Keratinocyte (primary cell): ENCODE data around the gene DCUN1D1. TPM values are rescaled to one million over a fixed set of nuclear protein-coding genes. Genes with fewer than 3 reads are reported as not detected.

ENCODE experiments used
- DNase-seq: peaks from one replicate; pipeline ENCODE4 v3.0.0-alpha.2; 2011; ENCODE audit warnings: low read depth, missing footprints, low spot score
- FAIRE-seq: peaks from 2 replicates; lab custom pipeline; 2011; peaks lifted over from hg19 to GRCh38; lab: Jason Lieb, UNC
- H2AFZ ChIP-seq: 2 replicates; pipeline ENCODE4 v1.6.0; 2012; ENCODE audit warnings: low read length, control low read depth, inconsistent platforms; ENCODE audit not compliant: control insufficient read depth
- H3K27ac ChIP-seq: 2 replicates; pipeline ENCODE4 v1.5.1; 2011; ENCODE audit warnings: low read length; ENCODE audit not compliant: control insufficient read depth, insufficient read depth
- H3K27me3 ChIP-seq: 3 replicates; pipeline ENCODE4 v1.6.0; 2011; ENCODE audit warnings: low read length; ENCODE audit not compliant: control insufficient read depth, insufficient read depth; ENCODE audit errors: extremely low read depth
- H3K36me3 ChIP-seq, 2 experiments: 2 replicates in 1 of 2; 3 replicates in 1 of 2; pipeline ENCODE4 v1.5.1; 2011; ENCODE audit warnings: low read length in 2 of 2, mild to moderate bottlenecking in 1 of 2; ENCODE audit not compliant: control insufficient read depth in 2 of 2, insufficient read depth in 2 of 2; ENCODE audit errors: extremely low read depth in 1 of 2
- H3K4me1 ChIP-seq: 3 replicates; pipeline ENCODE4 v1.5.1; 2011; ENCODE audit warnings: low read length; ENCODE audit not compliant: control insufficient read depth, insufficient read depth; ENCODE audit errors: extremely low read depth
- H3K4me2 ChIP-seq: 3 replicates; pipeline ENCODE4 v1.6.0; 2011; ENCODE audit warnings: low read depth, low read length; ENCODE audit not compliant: control insufficient read depth, insufficient read depth; ENCODE audit errors: extremely low read depth
- H3K4me3 ChIP-seq, 3 experiments: fragments of 200-600 bp in 1 of 3; sonication (generic) in 1 of 3; 2 replicates in 2 of 3; 3 replicates in 1 of 3; pipeline ENCODE4 v1.5.1; 2011 to 2016; ENCODE audit warnings: low read length in 3 of 3, mild to moderate bottlenecking in 3 of 3, control low read depth in 2 of 3, inconsistent platforms in 1 of 3, low read depth in 1 of 3, mixed read lengths in 1 of 3, mixed run types in 1 of 3, moderate library complexity in 1 of 3; ENCODE audit not compliant: control insufficient read depth in 2 of 3, insufficient read depth in 2 of 3; ENCODE audit errors: extremely low read depth in 1 of 3
- H3K79me2 ChIP-seq: 2 replicates; pipeline ENCODE4 v1.6.0; 2012; ENCODE audit warnings: low read length; ENCODE audit not compliant: control insufficient read depth, insufficient read depth
- H3K9ac ChIP-seq: 3 replicates; pipeline ENCODE4 v1.6.0; 2011; ENCODE audit warnings: low read length; ENCODE audit not compliant: control insufficient read depth, insufficient read depth; ENCODE audit errors: extremely low read depth
- H3K9me1 ChIP-seq: 3 replicates; pipeline ENCODE4 v1.6.0; 2011; ENCODE audit warnings: low read length; ENCODE audit not compliant: control insufficient read depth, insufficient read depth; ENCODE audit errors: extremely low read depth
- H3K9me3 ChIP-seq: 2 replicates; pipeline ENCODE4 v1.5.1; 2012; ENCODE audit warnings: low read depth, low read length; ENCODE audit not compliant: control insufficient read depth
- H4K20me1 ChIP-seq: 3 replicates; pipeline ENCODE4 v1.6.0; 2011; ENCODE audit warnings: low read length; ENCODE audit not compliant: control insufficient read depth, insufficient read depth; ENCODE audit errors: extremely low read depth
- EZH2 ChIP-seq: IDR thresholded peaks from one replicate; pipeline ENCODE4 v1.6.1; 2012; ENCODE audit warnings: inconsistent platforms, mild to moderate bottlenecking, low read length, moderate library complexity
- dilution Hi-C: fragments of 300-500 bp; cut with MboI; formaldehyde crosslinking; loops from one replicate; pipeline ENCODE4 v1.7.0; 2020; ENCODE audit warnings: low sequenced_read_pairs; ENCODE audit not compliant: extremely low pct_ligation_motif_present
- polyA plus RNA-seq, 5 experiments: library from polyadenylated mRNA; depleted of rRNA in 3 of 5; stranded (reverse) in 3 of 5; stranded (forward) in 1 of 5; unstranded in 1 of 5; fragments of >200 nt; gene quantifications; 1 replicate in 1 of 5; 2 replicates in 3 of 5; 3 replicates in 1 of 5; pipeline versions ENCODE4 v1.2.1 to v1.2.3, GENCODE V29; 2011 to 2012; ENCODE audit warnings: missing spikeins in 2 of 5, low read depth in 1 of 5, low replicate concordance in 1 of 5
- TF ChIP-seq, protein P1 (sequence below), 3 experiments: IDR thresholded peaks in 1 of 3; conservative IDR thresholded peaks in 1 of 3; optimal IDR thresholded peaks in 1 of 3; 2 replicates in 2 of 3; 3 replicates in 1 of 3; pipeline versions ENCODE3 to v1.5.1; 2011; ENCODE audit warnings: low read length in 3 of 3, mild to moderate bottlenecking in 3 of 3, moderate library complexity in 2 of 3, control low read depth in 1 of 3, inconsistent platforms in 1 of 3; ENCODE audit not compliant: insufficient read depth in 2 of 3; ENCODE audit errors: extremely low read depth in 1 of 3

DCUN1D1 gene
- polyA plus RNA-seq, 1 donor (not counting 4 experiments of a cell fraction or from before 2014, with no cell fraction given): 30.1 TPM

DNA sequence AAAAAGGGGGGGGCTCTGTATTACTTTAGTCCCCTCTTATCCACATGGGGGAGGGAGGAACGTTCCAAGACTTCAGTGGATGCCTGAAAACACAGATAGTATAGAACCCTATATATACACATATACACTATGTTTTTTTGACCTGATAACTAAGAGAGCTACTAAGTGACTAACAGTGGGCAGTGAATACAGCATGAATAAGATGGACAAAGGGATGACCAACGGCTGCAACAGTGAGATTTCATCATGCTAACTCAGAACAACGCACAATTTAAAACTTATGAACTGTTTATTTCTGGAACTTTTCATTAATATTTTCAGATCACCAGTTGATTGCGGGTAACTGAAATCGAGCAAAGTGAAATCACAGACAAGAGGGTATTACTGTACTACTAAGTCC lies 7.3 kb downstream of the DCUN1D1 start:
- H3K9me3 ChIP-seq: no peaks in the 10 kb centered on the region
- no peaks in the 10 kb centered on the region for H3K36me3 ChIP-seq
- no peak overlapping the region for H3K4me3 ChIP-seq
- H4K20me1 ChIP-seq: peaks cover 6% of the 10 kb centered on the region
- TF ChIP-seq, protein P1, sequence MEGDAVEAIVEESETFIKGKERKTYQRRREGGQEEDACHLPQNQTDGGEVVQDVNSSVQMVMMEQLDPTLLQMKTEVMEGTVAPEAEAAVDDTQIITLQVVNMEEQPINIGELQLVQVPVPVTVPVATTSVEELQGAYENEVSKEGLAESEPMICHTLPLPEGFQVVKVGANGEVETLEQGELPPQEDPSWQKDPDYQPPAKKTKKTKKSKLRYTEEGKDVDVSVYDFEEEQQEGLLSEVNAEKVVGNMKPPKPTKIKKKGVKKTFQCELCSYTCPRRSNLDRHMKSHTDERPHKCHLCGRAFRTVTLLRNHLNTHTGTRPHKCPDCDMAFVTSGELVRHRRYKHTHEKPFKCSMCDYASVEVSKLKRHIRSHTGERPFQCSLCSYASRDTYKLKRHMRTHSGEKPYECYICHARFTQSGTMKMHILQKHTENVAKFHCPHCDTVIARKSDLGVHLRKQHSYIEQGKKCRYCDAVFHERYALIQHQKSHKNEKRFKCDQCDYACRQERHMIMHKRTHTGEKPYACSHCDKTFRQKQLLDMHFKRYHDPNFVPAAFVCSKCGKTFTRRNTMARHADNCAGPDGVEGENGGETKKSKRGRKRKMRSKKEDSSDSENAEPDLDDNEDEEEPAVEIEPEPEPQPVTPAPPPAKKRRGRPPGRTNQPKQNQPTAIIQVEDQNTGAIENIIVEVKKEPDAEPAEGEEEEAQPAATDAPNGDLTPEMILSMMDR (optimal IDR thresholded peaks at IDR 0.05 in 1 of 3, IDR thresholded peaks at IDR 0.05 in 1 of 3, conservative IDR thresholded peaks at IDR 0.05 in 1 of 3; ENCODE audit: extremely low read depth in 1 of 3, insufficient read depth in 2 of 3, low read length in 3 of 3): no peak
- no peak for TF ChIP-seq EZH2
- H3K4me1 ChIP-seq: peaks cover 12% of the 10 kb centered on the region
- H3K9ac ChIP-seq: no peak overlapping the region
- no peak overlapping the region for H3K27ac ChIP-seq
- no peak overlapping the region for H2AFZ ChIP-seq
- H3K4me2 ChIP-seq: no peak overlapping the region
- no peak for FAIRE-seq
- H3K27me3 ChIP-seq: no peaks in the 10 kb centered on the region
- no peaks in the 10 kb centered on the region for H3K9me1 ChIP-seq
- peaks cover 80% of the 10 kb centered on the region for H3K79me2 ChIP-seq
- dilution Hi-C loops: no loop called here
- no peak for DNase-seq

DNA sequence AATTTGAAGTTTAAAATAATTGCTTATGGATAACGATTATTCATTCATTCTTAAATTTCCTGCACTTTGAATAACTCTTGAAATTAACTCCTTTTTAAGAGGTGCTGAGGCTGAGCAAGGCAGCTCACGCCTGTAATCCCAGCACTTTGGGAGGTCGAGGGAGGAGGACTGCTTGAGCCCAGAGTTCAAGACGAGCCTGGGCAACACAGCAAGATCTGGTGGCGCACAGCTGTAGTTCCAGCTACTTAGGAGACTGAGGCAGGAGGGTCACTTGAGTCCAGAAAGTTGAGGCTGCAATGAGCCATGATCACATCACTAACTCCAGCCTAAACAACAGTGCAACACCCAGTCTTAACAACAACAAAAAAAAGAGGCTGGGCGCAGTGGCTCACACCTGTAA lies 8.0 kb downstream of the DCUN1D1 start:
- Histone ChIP-seq H3K4me1 (peaks cover 12% of the 10 kb centered on the region), H3K9me1 (peaks cover 2% of the 10 kb centered on the region), H3K27me3 (no peaks in the 10 kb centered on the region), H3K9ac (no peak overlapping the region), H2AFZ (no peak overlapping the region), H3K79me2 (peaks cover 80% of the 10 kb centered on the region), H3K27ac (no peak overlapping the region), H3K4me3 (no peak overlapping the region), H3K9me3 (no peaks in the 10 kb centered on the region), H3K4me2 (no peak overlapping the region), H3K36me3 (no peaks in the 10 kb centered on the region), H4K20me1 (peaks cover 6% of the 10 kb centered on the region)
- FAIRE-seq (no peak), DNase-seq (no peak)
- dilution Hi-C loops: no loop called here
- TF ChIP-seq, protein P1 (optimal IDR thresholded peaks at IDR 0.05 in 1 of 3, IDR thresholded peaks at IDR 0.05 in 1 of 3, conservative IDR thresholded peaks at IDR 0.05 in 1 of 3; ENCODE audit: extremely low read depth in 1 of 3, insufficient read depth in 2 of 3, low read length in 3 of 3): no peak
- no peak for TF ChIP-seq EZH2
